IPS-NIHi7 (cell line): ENCODE data around the gene ALDOB.

Source experiments
- DNase-seq: peaks from one replicate; pipeline ENCODE4 v3.0.0; 2012; ENCODE audit warnings: mixed read lengths; ENCODE audit errors: extremely low spot score

Gene ALDOB

DNA sequence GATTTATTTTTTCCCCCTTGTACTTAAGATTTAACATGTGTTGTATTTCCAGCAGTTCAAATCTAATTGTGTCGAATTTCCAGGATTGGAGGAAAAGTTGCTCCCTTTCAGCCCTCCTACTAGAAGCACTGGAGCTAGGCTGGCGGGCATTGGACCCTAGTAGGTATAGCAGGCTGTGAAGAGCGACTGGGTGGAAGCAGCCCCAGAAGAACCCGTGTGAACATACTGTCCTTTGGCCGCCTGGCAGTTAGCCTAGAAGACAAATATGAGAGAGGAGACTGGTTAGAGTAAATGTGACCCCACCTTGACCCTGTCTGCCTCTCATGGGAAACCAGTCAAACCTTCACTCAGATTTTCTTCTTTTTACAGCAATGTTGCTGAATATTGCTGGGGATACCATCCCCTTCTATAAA is 13.9 kb downstream of the ALDOB start:
- DNase-seq = no peak

DNA sequence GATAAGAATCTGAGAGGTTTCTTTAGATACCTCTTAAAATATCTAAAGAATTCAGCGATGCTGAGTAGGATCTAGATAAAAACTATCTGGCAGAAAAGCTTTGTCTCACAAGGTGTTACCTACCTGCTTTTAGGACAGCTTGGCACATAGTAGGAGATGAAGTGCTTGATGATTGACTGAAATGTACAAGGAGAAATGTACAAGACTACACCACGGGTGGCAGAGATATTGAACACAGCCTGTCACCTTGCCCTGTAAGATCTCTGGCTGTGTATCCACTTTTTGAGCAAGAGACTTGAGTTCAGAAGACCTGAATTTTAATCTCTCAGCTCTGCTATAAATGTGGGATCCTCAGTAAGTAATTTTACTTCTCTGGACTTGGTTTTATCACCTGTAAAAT is 15.7 kb downstream of the ALDOB start:
- no peak for DNase-seq

GRCh38 chr9:101418518-101419430 is 16.8 kb downstream of the ALDOB start:
- DNase-seq = no peak

DNA sequence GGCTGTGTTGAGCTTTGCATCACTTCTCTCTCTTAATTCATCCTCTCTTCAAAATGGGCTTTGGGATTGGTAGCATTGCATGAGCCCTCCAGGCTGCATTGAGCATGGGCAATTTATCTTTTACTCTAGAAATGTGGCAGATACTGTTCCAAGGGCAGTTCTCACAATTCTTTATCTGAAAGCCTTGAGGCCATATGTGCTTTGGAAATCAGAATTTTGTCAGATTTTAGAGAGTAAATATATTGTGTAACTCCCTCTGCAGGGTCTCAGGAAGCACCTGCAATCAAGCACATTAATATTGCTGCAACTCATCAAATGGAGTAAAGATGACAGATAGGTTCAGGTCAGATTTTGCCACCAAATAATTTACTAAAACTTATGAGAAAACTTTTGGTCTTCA is 17.6 kb downstream of the ALDOB start:
- no peak for DNase-seq

DNA sequence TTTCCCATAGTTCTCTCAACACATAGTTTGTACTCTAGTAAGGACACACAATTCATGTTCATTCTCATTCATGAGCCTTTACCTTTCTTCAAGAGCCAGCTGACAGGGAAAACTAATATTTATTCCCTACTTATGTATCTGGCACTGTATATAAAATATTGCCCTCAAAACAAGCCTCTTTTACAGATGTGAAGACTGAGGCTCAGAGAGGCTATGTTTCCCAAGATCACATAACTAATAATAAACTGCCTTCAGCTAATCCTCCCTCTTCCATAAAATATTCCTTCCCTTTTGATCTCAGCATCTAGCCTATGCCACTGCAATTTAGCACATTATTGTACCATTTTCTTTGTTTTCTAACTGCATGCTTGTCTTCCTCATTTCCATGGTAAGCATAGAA is 18.2 kb downstream of the ALDOB start:
- no peak for DNase-seq

DNA sequence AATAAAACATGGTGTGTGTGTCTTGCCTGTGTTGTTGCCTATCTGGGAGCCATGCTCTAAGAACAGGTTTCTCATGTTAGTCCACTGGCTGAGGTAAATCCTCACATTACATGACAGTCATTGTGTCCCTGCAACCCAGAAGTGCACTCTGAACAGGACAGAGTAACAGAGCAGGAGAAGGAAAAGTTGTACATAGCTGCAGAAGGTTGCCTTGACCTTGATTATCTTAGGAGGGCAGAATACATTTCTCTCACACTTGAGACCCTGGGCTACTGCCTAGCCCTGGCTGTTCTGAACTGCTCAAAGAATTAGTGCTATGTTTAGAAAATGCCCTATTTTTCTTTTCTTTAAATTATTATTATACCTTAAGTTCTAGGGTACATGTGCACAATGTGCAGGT is 20.0 kb downstream of the ALDOB start:
- DNase-seq = no peak

- no peak for DNase-seq
Observed at GRCh38 chr9:101414839-101415238, 20.7 kb downstream of the ALDOB start.

DNA sequence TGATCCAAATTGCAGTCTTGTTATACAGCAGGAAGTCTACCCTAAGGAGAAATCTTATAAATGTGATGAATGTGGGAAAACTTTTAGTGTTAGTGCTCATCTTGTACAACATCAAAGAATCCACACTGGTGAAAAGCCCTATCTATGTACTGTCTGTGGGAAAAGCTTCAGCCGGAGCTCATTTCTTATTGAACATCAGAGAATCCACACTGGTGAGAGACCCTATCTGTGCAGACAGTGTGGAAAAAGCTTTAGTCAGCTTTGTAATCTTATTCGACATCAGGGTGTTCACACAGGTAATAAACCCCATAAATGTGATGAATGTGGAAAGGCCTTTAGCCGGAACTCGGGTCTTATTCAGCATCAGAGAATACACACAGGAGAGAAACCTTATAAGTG is 26.5 kb downstream of the ALDOB start:
- DNase-seq = no peak

DNA sequence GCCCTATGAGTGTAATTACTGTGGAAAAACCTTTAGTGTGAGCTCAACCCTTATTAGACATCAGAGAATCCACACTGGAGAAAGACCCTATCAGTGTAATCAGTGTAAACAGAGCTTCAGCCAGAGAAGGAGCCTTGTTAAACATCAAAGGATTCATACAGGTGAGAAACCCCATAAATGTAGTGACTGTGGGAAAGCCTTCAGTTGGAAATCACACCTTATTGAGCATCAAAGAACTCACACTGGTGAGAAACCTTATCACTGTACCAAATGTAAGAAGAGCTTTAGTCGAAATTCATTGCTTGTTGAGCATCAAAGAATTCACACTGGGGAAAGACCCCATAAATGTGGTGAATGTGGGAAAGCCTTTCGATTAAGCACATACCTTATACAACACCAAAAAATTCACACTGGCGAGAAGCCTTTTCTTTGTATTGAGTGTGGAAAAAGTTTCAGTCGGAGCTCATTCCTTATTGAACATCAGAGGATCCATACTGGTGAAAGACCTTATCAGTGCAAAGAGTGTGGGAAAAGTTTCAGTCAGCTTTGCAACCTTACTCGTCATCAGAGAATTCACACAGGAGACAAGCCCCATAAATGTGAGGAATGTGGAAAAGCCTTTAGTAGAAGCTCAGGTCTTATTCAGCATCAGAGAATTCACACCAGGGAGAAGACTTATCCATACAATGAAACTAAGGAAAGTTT is 27.0 kb downstream of the ALDOB start:
- no peak for DNase-seq

- no peak for DNase-seq
Observed at GRCh38 chr9:101403516-101404285, 31.9 kb downstream of the ALDOB start.

DNA sequence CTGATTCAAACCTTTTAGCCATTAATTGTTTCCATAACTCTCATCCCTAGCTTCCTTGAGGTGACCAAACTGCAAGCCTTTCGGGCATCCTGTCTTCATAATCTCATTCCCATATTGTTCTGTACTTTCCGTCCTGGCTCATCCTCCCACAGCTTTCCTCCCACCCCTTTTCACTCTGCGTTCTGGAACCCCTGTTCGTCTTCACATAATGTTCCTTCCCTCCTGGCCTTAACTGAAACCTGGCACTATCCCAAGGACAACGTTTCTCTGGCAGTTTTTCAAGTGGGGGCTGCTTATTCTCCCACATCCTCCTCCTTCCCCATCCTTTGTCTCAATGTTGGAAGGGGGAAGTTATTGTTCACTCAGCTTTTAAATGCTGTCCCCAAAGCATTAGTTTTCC is 35.5 kb downstream of the ALDOB start:
- no peak for DNase-seq

DNA sequence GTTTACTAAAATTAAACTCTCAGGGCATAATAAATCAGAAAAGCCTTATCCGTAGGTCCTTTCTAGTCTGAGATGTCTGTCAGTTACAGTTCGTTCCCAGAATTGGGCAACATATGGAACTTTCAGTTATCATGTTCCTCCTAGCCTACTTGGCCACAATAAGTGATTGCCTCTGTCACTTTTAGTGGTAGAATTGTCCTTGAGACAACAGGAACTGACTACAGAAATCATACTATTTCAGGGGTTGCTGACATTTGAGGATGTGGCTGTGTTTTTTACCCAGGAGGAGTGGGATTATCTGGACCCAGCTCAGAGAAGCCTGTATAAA is 36.0 kb downstream of the ALDOB start:
- DNase-seq = no peak

GRCh38 chr9:101398930-101399642 is 36.5 kb downstream of the ALDOB start:
- no peak for DNase-seq

DNA sequence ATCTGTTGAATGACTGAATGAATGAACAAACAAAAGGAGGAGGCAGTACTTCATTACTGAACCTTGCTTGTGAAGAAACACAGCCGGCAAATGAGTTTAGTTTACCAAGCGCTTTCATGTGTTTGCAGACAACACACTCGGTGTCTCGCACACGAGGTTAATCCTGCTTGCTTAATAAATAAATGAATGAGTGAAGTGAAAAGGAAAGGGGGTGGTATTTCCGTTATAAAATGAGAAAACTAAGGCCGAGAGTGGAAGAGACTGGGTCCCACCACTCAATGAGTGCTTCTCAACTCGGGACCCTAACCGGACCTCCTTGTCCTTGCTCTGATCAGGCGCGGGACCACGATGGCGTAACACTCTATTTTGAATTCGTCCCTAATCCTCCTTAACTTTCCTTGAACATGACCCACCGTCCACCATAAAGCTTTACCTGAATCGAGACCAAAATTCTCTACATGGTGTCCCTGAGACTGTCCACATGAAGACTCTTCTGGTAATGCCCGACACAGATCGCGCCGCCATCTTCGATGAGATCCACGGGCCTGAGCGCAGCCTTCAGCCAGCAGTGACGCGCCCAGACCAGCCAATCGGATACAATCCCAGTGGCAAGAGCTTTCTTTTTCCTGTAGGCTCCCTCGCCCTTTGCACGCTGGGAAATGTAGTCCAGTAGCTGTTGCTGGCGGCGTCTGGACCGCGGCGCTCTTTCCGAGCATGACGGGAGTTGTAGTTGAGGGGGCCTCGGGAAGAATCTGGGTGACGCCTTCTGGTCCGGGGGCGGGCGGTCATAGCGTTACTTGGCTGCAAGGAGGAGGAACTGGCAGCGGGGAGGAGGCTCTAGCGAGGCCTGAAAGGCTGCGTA is 37.3 kb downstream of the ALDOB start, which contains the start of the genes MRPL50 and ZNF189:
TSS of gene MRPL50 (minus strand) at position 551 of the 862 bp plus-strand sequence. CDS start at position 525, 26 bp downstream.
TSS of gene ZNF189 (plus strand) at position 784 of the 862 bp plus-strand sequence. CDS start 306 bp downstream, outside the sequence.
- DNase-seq = peak; percentile 98

GRCh38 chr9:101397746-101398067 is 37.9 kb downstream of the ALDOB start:
- DNase-seq = no peak

GRCh38 chr9:101394687-101395086 is 40.9 kb downstream of the ALDOB start:
- DNase-seq = no peak

GRCh38 chr9:101393135-101393534 is 42.4 kb downstream of the ALDOB start:
- no peak for DNase-seq

DNA sequence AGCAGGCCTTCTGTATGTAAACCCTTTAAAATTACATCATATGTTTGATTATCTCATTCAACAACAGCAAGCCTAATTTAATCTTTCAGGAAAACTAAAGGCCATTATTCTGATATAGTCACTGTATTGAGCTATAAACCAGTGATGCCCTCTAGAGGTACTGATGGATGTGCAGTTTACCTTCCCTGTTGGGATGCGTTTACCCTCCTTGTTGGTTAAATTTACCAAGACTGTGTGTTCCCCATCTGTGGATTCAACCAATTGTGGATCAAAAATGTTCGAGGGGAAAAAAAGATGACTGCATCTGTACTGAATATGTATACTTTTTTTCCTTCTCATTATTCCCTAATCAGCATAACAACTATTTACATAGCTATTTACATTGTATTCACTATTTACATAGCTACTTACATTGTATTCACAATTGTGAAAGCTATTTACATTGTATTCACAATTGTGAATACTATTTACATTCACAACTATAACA is 47.0 kb downstream of the ALDOB start:
- DNase-seq = no peak

- DNase-seq = peak; percentile 28
Observed at GRCh38 chr9:101387871-101388506, 47.6 kb downstream of the ALDOB start.
